Panc1 (cell line): ENCODE data around the gene TAF4B. TPM values are rescaled to one million over a fixed set of nuclear protein-coding genes. Genes with fewer than 3 reads are reported as not detected.
"Not testable (repeated sequence)": the region's sequence is repeated elsewhere in the genome, so short reads cannot be mapped to it uniquely, and the experiment has no call there.

ENCODE experiments used
- ATAC-seq: fragments of 200-7000 bp; cut with Tn5 transposase; 2 replicates; pipeline ENCODE4 v1.9.1; 2020; ENCODE audit warnings: mild to moderate bottlenecking, moderate library complexity
- BruUV-seq: library from RNA; stranded (reverse); fragments of 400-500 nt; replicated peaks from 2 replicates; lab custom pipeline; 2021; lab: Mats Ljungman, UMichigan
- CTCF ChIA-PET: fragments of 300-600 bp; sonication (Branson Sonifier 250); formaldehyde crosslinking; loops from one replicate; lab custom pipeline; 2022; ENCODE audit warnings: antibody characterized with exemption; lab: Charles Lee
- POLR2A ChIA-PET: fragments of 300-600 bp; sonication (Branson Sonifier 250); formaldehyde crosslinking; loops from one replicate; lab custom pipeline; 2022; ENCODE audit warnings: antibody characterized with exemption; lab: Charles Lee
- DNase-seq: peaks from one replicate; pipeline ENCODE4 v3.0.0-alpha.2; 2010; ENCODE audit warnings: low read depth, low spot score
- H3K27ac ChIP-seq: 2 replicates; pipeline ENCODE4 v1.5.1; 2011; ENCODE audit warnings: mild to moderate bottlenecking, low read length, inconsistent platforms
- H3K27me3 ChIP-seq: fragments of 200-500 bp; sonication (Bioruptor generic); 2 replicates; pipeline ENCODE4 v1.6.0; 2014; ENCODE audit warnings: low read length, inconsistent platforms; ENCODE audit not compliant: control insufficient read depth, insufficient read depth
- H3K36me3 ChIP-seq: fragments of 200-500 bp; sonication (Bioruptor generic); 2 replicates; pipeline ENCODE4 v1.5.1; 2014; ENCODE audit warnings: inconsistent platforms, mild to moderate bottlenecking, low read length, moderate library complexity; ENCODE audit not compliant: control insufficient read depth, insufficient read depth
- H3K4me1 ChIP-seq: 2 replicates; pipeline ENCODE4 v1.5.1; 2011; ENCODE audit warnings: inconsistent platforms, mild to moderate bottlenecking, low read length, moderate library complexity; ENCODE audit not compliant: control insufficient read depth, insufficient read depth
- H3K4me3 ChIP-seq, 2 experiments: 2 replicates each; pipeline ENCODE4 v1.5.1; 2011 to 2012; ENCODE audit warnings: low read depth in 2 of 2, low read length in 2 of 2, mild to moderate bottlenecking in 2 of 2, inconsistent platforms in 1 of 2, moderate library complexity in 1 of 2
- H3K9me3 ChIP-seq: fragments of 200-500 bp; sonication (Bioruptor generic); 2 replicates; pipeline ENCODE4 v1.5.1; 2014; ENCODE audit warnings: low read depth, mild to moderate bottlenecking, inconsistent platforms, low read length, moderate library complexity; ENCODE audit not compliant: control insufficient read depth, insufficient read depth
- POLR2AphosphoS5 ChIP-seq: IDR thresholded peaks from 2 replicates; pipeline ENCODE4 v1.6.1; 2012; ENCODE audit warnings: mild to moderate bottlenecking, low read depth, low read length, moderate library complexity
- SIN3A ChIP-seq: IDR thresholded peaks from 2 replicates; pipeline ENCODE4 v1.6.1; 2012; ENCODE audit warnings: low read depth, mild to moderate bottlenecking, low read length, moderate library complexity, borderline replicate concordance; ENCODE audit not compliant: insufficient read depth
- TCF7L2 ChIP-seq: IDR thresholded peaks from 2 replicates; pipeline ENCODE4 v1.6.1; 2011; ENCODE audit warnings: mild to moderate bottlenecking, low read depth, low read length, inconsistent platforms
- in situ Hi-C: cut with HindIII; loops from 2 replicates; pipeline ENCODE4 v1.10.0; 2016; ENCODE audit warnings: low sequenced_read_pairs, low pct_unique_long_range_greater_than_20kb
- intact Hi-C: fragments of 100-400 bp; cut with micrococcal nuclease; formaldehyde crosslinking; loops from one replicate; pipeline ENCODE4 v1.10.0; 2022; ENCODE audit not compliant: unreplicated experiment
- total RNA-seq: library from RNA; stranded (reverse); gene quantifications from one replicate; pipeline ENCODE4 v1.2.1, GENCODE V29; 2021; ENCODE audit not compliant: unreplicated experiment
- TF ChIP-seq, protein P1 (sequence below), 2 experiments: IDR thresholded peaks; 2 replicates each; pipeline ENCODE4 v1.6.1; 2011 to 2012; ENCODE audit warnings: low read depth in 2 of 2, control low read depth in 1 of 2, low read length in 1 of 2, mild to moderate bottlenecking in 1 of 2, moderate library complexity in 1 of 2; ENCODE audit not compliant: insufficient read depth in 1 of 2
- TF ChIP-seq, protein P2 (sequence below): fragments of 450-650 bp; IDR thresholded peaks from 2 replicates; pipeline ENCODE4 v1.5.1; 2017; ENCODE audit warnings: mild to moderate bottlenecking

TAF4B gene
- total RNA-seq, 1 experiment from 2014 or later, result 8.0 TPM

DNA sequence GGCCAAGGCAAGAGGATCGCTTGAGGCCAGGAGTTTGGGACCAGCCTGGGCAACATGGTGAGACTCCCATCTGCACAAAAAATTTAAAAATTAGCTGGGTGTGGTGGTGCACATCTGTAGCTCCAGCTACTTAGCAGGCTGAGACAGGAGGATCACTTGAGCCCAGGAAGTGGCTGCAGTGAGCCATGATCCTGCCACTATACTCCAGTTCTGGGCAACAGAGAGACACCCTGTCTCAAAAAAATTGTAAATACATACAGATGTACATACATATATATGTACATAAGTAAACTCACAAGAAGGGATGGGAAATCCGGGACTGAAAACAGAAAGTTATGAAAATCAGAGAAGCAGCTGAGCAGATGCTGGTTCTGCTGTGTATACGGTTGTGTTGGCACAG lies 29.6 kb upstream of the TAF4B start:
- ATAC-seq (no peak), DNase-seq (no peak)
- no TSS peak for BruUV-seq
- no peaks in the 10 kb centered on the region for H3K4me1 ChIP-seq
- no peak overlapping the region for H3K27ac ChIP-seq
- no peaks in the 10 kb centered on the region for H3K36me3 ChIP-seq
- ChIA-PET POLR2A (no interaction called here), CTCF (no interaction called here)
- TF ChIP-seq, protein P1, sequence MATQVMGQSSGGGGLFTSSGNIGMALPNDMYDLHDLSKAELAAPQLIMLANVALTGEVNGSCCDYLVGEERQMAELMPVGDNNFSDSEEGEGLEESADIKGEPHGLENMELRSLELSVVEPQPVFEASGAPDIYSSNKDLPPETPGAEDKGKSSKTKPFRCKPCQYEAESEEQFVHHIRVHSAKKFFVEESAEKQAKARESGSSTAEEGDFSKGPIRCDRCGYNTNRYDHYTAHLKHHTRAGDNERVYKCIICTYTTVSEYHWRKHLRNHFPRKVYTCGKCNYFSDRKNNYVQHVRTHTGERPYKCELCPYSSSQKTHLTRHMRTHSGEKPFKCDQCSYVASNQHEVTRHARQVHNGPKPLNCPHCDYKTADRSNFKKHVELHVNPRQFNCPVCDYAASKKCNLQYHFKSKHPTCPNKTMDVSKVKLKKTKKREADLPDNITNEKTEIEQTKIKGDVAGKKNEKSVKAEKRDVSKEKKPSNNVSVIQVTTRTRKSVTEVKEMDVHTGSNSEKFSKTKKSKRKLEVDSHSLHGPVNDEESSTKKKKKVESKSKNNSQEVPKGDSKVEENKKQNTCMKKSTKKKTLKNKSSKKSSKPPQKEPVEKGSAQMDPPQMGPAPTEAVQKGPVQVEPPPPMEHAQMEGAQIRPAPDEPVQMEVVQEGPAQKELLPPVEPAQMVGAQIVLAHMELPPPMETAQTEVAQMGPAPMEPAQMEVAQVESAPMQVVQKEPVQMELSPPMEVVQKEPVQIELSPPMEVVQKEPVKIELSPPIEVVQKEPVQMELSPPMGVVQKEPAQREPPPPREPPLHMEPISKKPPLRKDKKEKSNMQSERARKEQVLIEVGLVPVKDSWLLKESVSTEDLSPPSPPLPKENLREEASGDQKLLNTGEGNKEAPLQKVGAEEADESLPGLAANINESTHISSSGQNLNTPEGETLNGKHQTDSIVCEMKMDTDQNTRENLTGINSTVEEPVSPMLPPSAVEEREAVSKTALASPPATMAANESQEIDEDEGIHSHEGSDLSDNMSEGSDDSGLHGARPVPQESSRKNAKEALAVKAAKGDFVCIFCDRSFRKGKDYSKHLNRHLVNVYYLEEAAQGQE (IDR thresholded peaks at IDR 0.05; ENCODE audit: insufficient read depth in 1 of 2, low read depth in 2 of 2, low read length in 1 of 2), result no peak
- TF ChIP-seq TCF7L2 (no peak), POLR2AphosphoS5 (no peak), SIN3A (no peak)
- TF ChIP-seq, protein P2, sequence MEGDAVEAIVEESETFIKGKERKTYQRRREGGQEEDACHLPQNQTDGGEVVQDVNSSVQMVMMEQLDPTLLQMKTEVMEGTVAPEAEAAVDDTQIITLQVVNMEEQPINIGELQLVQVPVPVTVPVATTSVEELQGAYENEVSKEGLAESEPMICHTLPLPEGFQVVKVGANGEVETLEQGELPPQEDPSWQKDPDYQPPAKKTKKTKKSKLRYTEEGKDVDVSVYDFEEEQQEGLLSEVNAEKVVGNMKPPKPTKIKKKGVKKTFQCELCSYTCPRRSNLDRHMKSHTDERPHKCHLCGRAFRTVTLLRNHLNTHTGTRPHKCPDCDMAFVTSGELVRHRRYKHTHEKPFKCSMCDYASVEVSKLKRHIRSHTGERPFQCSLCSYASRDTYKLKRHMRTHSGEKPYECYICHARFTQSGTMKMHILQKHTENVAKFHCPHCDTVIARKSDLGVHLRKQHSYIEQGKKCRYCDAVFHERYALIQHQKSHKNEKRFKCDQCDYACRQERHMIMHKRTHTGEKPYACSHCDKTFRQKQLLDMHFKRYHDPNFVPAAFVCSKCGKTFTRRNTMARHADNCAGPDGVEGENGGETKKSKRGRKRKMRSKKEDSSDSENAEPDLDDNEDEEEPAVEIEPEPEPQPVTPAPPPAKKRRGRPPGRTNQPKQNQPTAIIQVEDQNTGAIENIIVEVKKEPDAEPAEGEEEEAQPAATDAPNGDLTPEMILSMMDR, result no peak
- intact Hi-C loops (loop anchor here (10.0 kb wide), 1 partner anchor 52 kb away; no protein-coding TSS in a partner anchor), in situ Hi-C loops (no loop called here)
- H3K9me3 ChIP-seq, result no peaks in the 10 kb centered on the region
- no peaks in the 10 kb centered on the region for H3K27me3 ChIP-seq
- no peak overlapping the region for H3K4me3 ChIP-seq

DNA sequence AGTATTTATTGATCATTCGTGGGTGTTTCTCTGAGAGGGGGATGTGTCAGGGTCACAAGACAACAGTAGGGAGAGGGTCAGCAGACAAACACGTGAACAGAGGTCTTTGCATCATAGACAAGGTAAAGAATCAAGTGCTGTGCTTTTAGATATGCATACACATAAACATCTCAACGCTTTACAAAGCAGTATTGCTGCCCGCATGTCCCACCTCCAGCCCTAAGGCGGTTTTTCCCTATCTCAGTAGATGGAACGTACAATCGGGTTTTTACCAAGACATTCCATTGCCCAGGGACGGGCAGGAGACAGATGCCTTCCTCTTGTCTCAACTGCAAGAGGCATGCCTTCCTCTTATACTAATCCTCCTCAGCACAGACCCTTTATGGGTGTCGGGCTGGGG lies 24.2 kb upstream of the TAF4B start:
- H3K27ac ChIP-seq, BruUV-seq, DNase-seq, H3K4me3 ChIP-seq, CTCF ChIA-PET, ATAC-seq, H3K27me3 ChIP-seq, in situ Hi-C loops, H3K4me1 ChIP-seq, POLR2A ChIA-PET, H3K9me3 ChIP-seq, H3K36me3 ChIP-seq, intact Hi-C loops: not testable (repeated sequence)

DNA sequence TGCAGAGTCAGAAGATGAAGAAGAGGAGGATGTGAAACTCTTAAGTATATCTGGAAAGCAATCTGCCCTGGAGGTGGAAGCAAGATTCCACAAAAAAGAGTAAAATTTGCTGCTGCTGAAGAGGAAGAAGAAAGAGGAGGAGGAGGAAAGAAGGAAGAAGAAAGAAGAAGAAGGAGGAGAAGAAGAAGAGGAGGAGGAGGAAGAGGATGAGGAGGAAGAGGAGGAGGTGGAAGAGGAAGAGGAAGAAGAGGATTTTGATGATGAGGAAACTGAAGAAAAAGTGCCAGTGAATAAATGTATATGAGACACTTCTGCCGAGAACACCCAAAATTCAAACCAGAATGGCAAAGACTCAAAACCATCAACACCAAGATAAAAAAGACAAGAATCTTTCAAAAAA lies 20.9 kb upstream of the TAF4B start:
- POLR2A ChIA-PET, result no interaction called here
- Histone ChIP-seq H3K9me3 (no peaks in the 10 kb centered on the region), H3K4me3 (no peak overlapping the region), H3K27me3 (no peaks in the 10 kb centered on the region), H3K36me3 (no peaks in the 10 kb centered on the region), H3K4me1 (no peaks in the 10 kb centered on the region), H3K27ac (no peak overlapping the region)
- CTCF ChIA-PET, result no interaction called here
- BruUV-seq, result no TSS peak
- TF ChIP-seq SIN3A, result no peak
- TF ChIP-seq, protein P2, result no peak
- TF ChIP-seq TCF7L2, result no peak
- TF ChIP-seq, protein P1 (IDR thresholded peaks at IDR 0.05; ENCODE audit: insufficient read depth in 1 of 2, low read depth in 2 of 2, low read length in 1 of 2), result no peak
- TF ChIP-seq POLR2AphosphoS5, result no peak
- in situ Hi-C loops, result no loop called here
- intact Hi-C loops, result no loop called here
- DNase-seq (no peak), ATAC-seq (no peak)
